IMR-90 (cell line): ENCODE data around the gene TBCA. TPM values are rescaled to one million over a fixed set of nuclear protein-coding genes. Genes with fewer than 3 reads are reported as not detected.

Experiments used
- ATAC-seq: fragments of 200-7000 bp; cut with Tn5 transposase; 2 replicates; pipeline ENCODE4 v1.9.1; 2020; ENCODE audit warnings: low read depth, mild to moderate bottlenecking, moderate library complexity
- BruUV-seq: library from RNA; stranded (reverse); fragments of 400-500 nt; replicated peaks from 2 replicates; lab custom pipeline; 2021; lab: Mats Ljungman, UMichigan
- CTCF ChIA-PET: fragments of 300-600 bp; formaldehyde crosslinking; extraction: SDS; loops from one replicate; lab custom pipeline; 2021; ENCODE audit warnings: antibody characterized with exemption; lab: Yijun Ruan, JAX
- POLR2A ChIA-PET: fragments of 300-600 bp; sonication (Branson Sonifier 250); formaldehyde crosslinking; loops from one replicate; lab custom pipeline; 2022; ENCODE audit warnings: antibody characterized with exemption; ENCODE audit not compliant: unreplicated experiment; lab: Charles Lee
- DNase-seq: peaks from one replicate; pipeline ENCODE4 v3.0.0; 2013
- H2AFZ ChIP-seq: replicated peaks from 2 replicates; pipeline ENCODE3; 2013; ENCODE audit warnings: low read length, mild to moderate bottlenecking; ENCODE audit not compliant: poor library complexity
- H2AK5ac ChIP-seq: 2 replicates; pipeline ENCODE4 v1.6.1; 2013; ENCODE audit warnings: low read depth, low read length, inconsistent platforms
- H2AK9ac ChIP-seq: replicated peaks from 2 replicates; pipeline ENCODE3; 2013; ENCODE audit warnings: mild to moderate bottlenecking, low read depth, low read length, moderate library complexity; ENCODE audit not compliant: poor library complexity
- H2BK120ac ChIP-seq: 2 replicates; pipeline ENCODE4 v1.6.1; 2013; ENCODE audit warnings: low read depth, low read length, inconsistent platforms
- H2BK15ac ChIP-seq: 3 replicates; pipeline ENCODE4 v1.6.1; 2013; ENCODE audit warnings: low read depth, low read length, inconsistent platforms
- H2BK20ac ChIP-seq: 2 replicates; pipeline ENCODE4 v1.6.1; 2013; ENCODE audit warnings: low read depth, mild to moderate bottlenecking, inconsistent platforms, low read length, moderate library complexity
- H2BK5ac ChIP-seq: 2 replicates; pipeline ENCODE4 v1.6.1; 2013; ENCODE audit warnings: mild to moderate bottlenecking, low read depth, low read length, inconsistent platforms; ENCODE audit not compliant: poor library complexity, severe bottlenecking
- H3K14ac ChIP-seq: replicated peaks from 2 replicates; pipeline ENCODE4 v1.6.1; 2013; ENCODE audit warnings: low read depth, low read length, inconsistent platforms
- H3K18ac ChIP-seq: 2 replicates; pipeline ENCODE4 v1.6.1; 2013; ENCODE audit warnings: low read depth, low read length, control low read depth
- H3K23ac ChIP-seq: 2 replicates; pipeline ENCODE4 v1.6.1; 2013; ENCODE audit warnings: low read depth, low read length, inconsistent platforms
- H3K27ac ChIP-seq: 2 replicates; pipeline ENCODE4 v1.5.1; 2013; ENCODE audit warnings: mild to moderate bottlenecking, control low read depth, low read length; ENCODE audit not compliant: insufficient read depth
- H3K27me3 ChIP-seq: 2 replicates; pipeline ENCODE4 v1.6.1; 2013; ENCODE audit warnings: low read length; ENCODE audit not compliant: control insufficient read depth, insufficient read depth
- H3K36me3 ChIP-seq: 2 replicates; pipeline ENCODE4 v1.6.1; 2013; ENCODE audit warnings: low read length, mixed read lengths; ENCODE audit not compliant: control insufficient read depth, insufficient read depth
- H3K4ac ChIP-seq: 2 replicates; pipeline ENCODE4 v1.6.1; 2013; ENCODE audit warnings: low read depth, low read length, inconsistent platforms
- H3K4me1 ChIP-seq: 2 replicates; pipeline ENCODE4 v1.6.1; 2013; ENCODE audit warnings: low read length, mixed read lengths; ENCODE audit not compliant: control insufficient read depth, insufficient read depth
- H3K4me2 ChIP-seq: 2 replicates; pipeline ENCODE4 v1.6.1; 2013; ENCODE audit warnings: low read depth, mild to moderate bottlenecking, control low read depth, low read length, moderate library complexity
- H3K4me3 ChIP-seq: 2 replicates; pipeline ENCODE4 v1.5.1; 2013; ENCODE audit warnings: low read depth, mild to moderate bottlenecking, control low read depth, low read length, moderate library complexity; ENCODE audit not compliant: insufficient read depth
- H3K56ac ChIP-seq: 2 replicates; pipeline ENCODE4 v1.6.1; 2013; ENCODE audit warnings: low read length, inconsistent platforms; ENCODE audit not compliant: insufficient read depth; ENCODE audit errors: extremely low read depth
- H3K79me1 ChIP-seq, 2 experiments: 2 replicates each; pipeline ENCODE4 v1.6.1; 2013; ENCODE audit warnings: low read length in 2 of 2, inconsistent platforms in 1 of 2, low read depth in 1 of 2
- H3K9ac ChIP-seq: 2 replicates; pipeline ENCODE4 v1.6.1; 2013; ENCODE audit warnings: low read depth, low read length, control low read depth
- H3K9me1 ChIP-seq: 2 replicates; pipeline ENCODE4 v1.6.1; 2013; ENCODE audit warnings: low read length, inconsistent platforms; ENCODE audit not compliant: insufficient read depth
- H3K9me3 ChIP-seq: 2 replicates; pipeline ENCODE4 v1.6.1; 2013; ENCODE audit warnings: low read length; ENCODE audit not compliant: control insufficient read depth, insufficient read depth
- H4K20me1 ChIP-seq: 2 replicates; pipeline ENCODE4 v1.6.1; 2013; ENCODE audit warnings: low read length, inconsistent platforms; ENCODE audit not compliant: insufficient read depth
- H4K5ac ChIP-seq: 2 replicates; pipeline ENCODE4 v1.6.1; 2013; ENCODE audit warnings: mild to moderate bottlenecking, low read depth, low read length, control low read depth
- H4K8ac ChIP-seq, 2 experiments: 2 replicates each; pipeline ENCODE4 v1.6.1; 2013; ENCODE audit warnings: low read depth in 2 of 2, low read length in 2 of 2, control low read depth in 1 of 2, inconsistent platforms in 1 of 2
- H4K91ac ChIP-seq: 2 replicates; pipeline ENCODE4 v1.6.1; 2013; ENCODE audit warnings: low read depth, low read length, inconsistent platforms; ENCODE audit not compliant: insufficient read depth
- RFX5 ChIP-seq: IDR thresholded peaks from 2 replicates; pipeline ENCODE4 v1.8.0; 2012; ENCODE audit warnings: low read depth, mild to moderate bottlenecking, low read length, moderate library complexity
- SMC3 ChIP-seq: fragments of 150-350 bp; IDR thresholded peaks from 2 replicates; pipeline ENCODE4 v1.6.1; 2016; ENCODE audit warnings: low read depth, mild to moderate bottlenecking, antibody characterized with exemption, low read length, moderate library complexity
- WGBS, 2 experiments: methylation state at CpG; one replicate each; pipeline versions ENCODE4 v1.1.5 to v1.1.7; 2013; ENCODE audit warnings: missing lambda C conversion rate in 2 of 2; ENCODE audit not compliant: insufficient read length in 1 of 2; ENCODE audit errors: extremely low coverage in 2 of 2; 5-methylcytosine and 5-hydroxymethylcytosine counted together
- dilution Hi-C: fragments of 300-500 bp; cut with HindIII; formaldehyde crosslinking; loops from one replicate; pipeline ENCODE4 v1.14.3; 2018; ENCODE audit warnings: low sequenced_read_pairs; ENCODE audit not compliant: unreplicated experiment
- in situ Hi-C: fragments of 300-500 bp; cut with MboI; formaldehyde crosslinking; loops from 3 replicates; pipeline ENCODE4 v1.14.3; 2019; ENCODE audit warnings: low sequenced_read_pairs, inconsistent platforms, mixed read lengths
- intact Hi-C: fragments of 100-400 bp; cut with micrococcal nuclease; formaldehyde crosslinking; loops from 2 replicates; pipeline ENCODE4 v1.10.0; 2022
- polyA plus RNA-seq, 3 experiments: library from polyadenylated mRNA; depleted of rRNA; stranded (reverse); fragments of >200 nt; gene quantifications; 2 replicates each; pipeline ENCODE4 v1.2.3, GENCODE V29; 2012; ENCODE audit warnings: low replicate concordance in 1 of 3
- total RNA-seq: library from RNA; depleted of rRNA; stranded (reverse); fragments of >200 nt; gene quantifications from 2 replicates; pipeline ENCODE4 v1.2.3, GENCODE V29; 2012

Gene TBCA
- total and polyA plus RNA-seq, 2 of the 4 experiments (the other 2 are of a cell fraction), result 6.1 to 137 TPM

DNA sequence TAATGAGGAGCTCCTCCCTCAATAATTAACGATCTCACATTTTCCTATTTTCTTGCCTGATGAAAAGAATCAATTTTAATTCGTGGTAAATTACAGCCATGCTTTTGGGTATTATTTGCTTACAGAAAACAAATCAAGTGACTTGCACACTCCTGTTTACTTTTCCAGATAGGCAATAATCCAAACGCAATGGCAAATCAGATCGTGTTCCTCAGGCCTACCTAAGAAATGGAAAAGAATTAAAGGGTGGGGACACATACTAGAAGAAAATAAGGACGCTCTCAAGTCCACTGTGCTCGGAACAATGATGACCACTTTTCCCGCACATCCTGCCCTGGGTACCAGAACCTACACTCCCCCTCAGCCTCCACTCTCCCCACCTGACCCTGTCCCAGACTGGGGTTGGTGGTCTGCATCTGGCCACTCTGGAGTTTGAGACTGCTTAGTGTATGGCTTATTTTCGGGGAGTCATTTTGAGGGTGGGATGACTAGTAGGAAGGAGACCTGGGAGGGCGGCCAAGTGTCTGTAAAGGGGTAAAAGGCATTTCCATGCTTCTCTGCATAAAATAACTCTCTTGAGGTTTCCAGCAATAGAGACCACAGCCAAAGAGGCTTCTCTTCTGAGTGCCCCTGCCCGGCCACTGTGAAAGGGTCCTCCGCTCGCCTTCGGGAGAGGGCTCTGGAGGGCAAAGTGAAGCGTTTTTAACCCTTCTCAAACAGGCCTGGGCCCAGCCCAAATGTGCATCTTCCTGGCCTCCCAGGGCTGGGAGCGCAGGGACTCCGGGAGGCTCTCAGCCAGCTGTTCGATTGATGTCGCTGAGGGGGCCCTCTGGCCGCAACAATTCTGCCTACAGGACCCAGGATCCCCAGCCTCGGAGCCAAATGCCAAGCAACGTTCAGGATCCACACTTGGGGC, 133.1 kb downstream of the TBCA start:
- H3K23ac ChIP-seq, result no peak overlapping the region
- no peak overlapping the region for H4K8ac ChIP-seq
- no peak overlapping the region for H3K56ac ChIP-seq
- H4K91ac ChIP-seq, result no peak overlapping the region
- no peak for TF ChIP-seq SMC3
- no peak for TF ChIP-seq RFX5
- H3K9me1 ChIP-seq, result no peaks in the 10 kb centered on the region
- no peak overlapping the region for H2BK120ac ChIP-seq
- ATAC-seq (no peak), DNase-seq (no peak)
- H3K27me3 ChIP-seq, result peaks cover 93% of the 10 kb centered on the region
- no peak overlapping the region for H3K27ac ChIP-seq
- POLR2A ChIA-PET, result no interaction called here
- in situ Hi-C loops, result no loop called here
- WGBS, 2 experiments, result 5% methylated on average over 10 of the region's 21 CpGs; no CpG with 5 or more reads in 1 of the 2 experiments
- H2BK5ac ChIP-seq, result no peak overlapping the region
- H2BK20ac ChIP-seq, result no peak overlapping the region
- H4K5ac ChIP-seq, result no peak overlapping the region
- no peak overlapping the region for H3K4ac ChIP-seq
- no peak overlapping the region for H3K18ac ChIP-seq
- H2AK9ac ChIP-seq, result peak overlapping the region; percentile 46
- H3K79me1 ChIP-seq, result no peaks in the 10 kb centered on the region
- intact Hi-C loops, result loop anchor here (10.0 kb wide), 1 partner anchor 362 kb away; no protein-coding TSS in a partner anchor
- H3K14ac ChIP-seq, result no peak overlapping the region
- H3K9ac ChIP-seq, result no peak overlapping the region
- no peak overlapping the region for H2AK5ac ChIP-seq
- CTCF ChIA-PET, result no interaction called here
- H2BK15ac ChIP-seq, result no peak overlapping the region
- dilution Hi-C loops, result no loop called here
- peaks cover 11% of the 10 kb centered on the region; the same call in 1 of the 2 replicates for H3K9me3 ChIP-seq
- no peak overlapping the region for H3K4me3 ChIP-seq
- no peaks in the 10 kb centered on the region for H3K36me3 ChIP-seq
- peaks cover 6% of the 10 kb centered on the region; the same call in 1 of the 2 replicates for H4K20me1 ChIP-seq
- peaks cover 2% of the 10 kb centered on the region; the same call in 1 of the 2 replicates for H3K4me1 ChIP-seq
- no TSS peak for BruUV-seq
- no peak overlapping the region for H3K4me2 ChIP-seq
- H2AFZ ChIP-seq, result no peak overlapping the region
